Right kidney (tissue), 1 donor: Measurements from ENCODE around the gene PSG11.
"Not testable (repeated sequence)": the region's sequence is repeated elsewhere in the genome, so short reads cannot be mapped to it uniquely, and the experiment has no call there.

Experiments
- DNase-seq: peaks from one replicate; pipeline ENCODE4 v3.0.0-alpha.2; 2016

Gene PSG11

GRCh38 chr19:42988206-42988605 is 38.1 kb downstream of the PSG11 start:
- not testable (repeated sequence) for DNase-seq

GRCh38 chr19:42985588-42985987 is 40.7 kb downstream of the PSG11 start:
- no peak for DNase-seq

GRCh38 chr19:42982111-42982510 is 44.2 kb downstream of the PSG11 start:
- not testable (repeated sequence) for DNase-seq

GRCh38 chr19:42971451-42971850 is 54.8 kb downstream of the PSG11 start:
- not testable (repeated sequence) for DNase-seq

- no peak for DNase-seq
Measured at GRCh38 chr19:42965176-42965575, 61.1 kb downstream of the PSG11 start.

- DNase-seq = no peak
Measured at GRCh38 chr19:42961119-42961518, 65.2 kb downstream of the PSG11 start.
